ENCODE data around the gene TSPAN18. TPM values are rescaled to one million over a fixed set of nuclear protein-coding genes. Genes with fewer than 3 reads are reported as not detected.

Gene TSPAN18
- total and polyA plus RNA-seq, 2 experiments from 2014 or later: 68.6 to 82.8 TPM

- Histone ChIP-seq H3K4me3 (no peak overlapping the region), H3K36me3 (no peaks in the 10 kb centered on the region), H3K9me3 (ENCODE audit: low read depth) (no peaks in the 10 kb centered on the region), H3K4me1 (ENCODE audit: low read depth) (peaks cover 5% of the 10 kb centered on the region), H3K27ac (no peak overlapping the region), H3K27me3 (no peaks in the 10 kb centered on the region)
- TF ChIP-seq CTCF (IDR thresholded peaks at IDR 0.05; ENCODE audit: low read depth, low read length): no peak
- no peak for DNase-seq (ENCODE audit: low read depth in 1 of 2, low spot score in 1 of 2)
Observed at GRCh38 chr11:44835938-44836337, 109.2 kb downstream of the TSPAN18 start.

GRCh38 chr11:44837661-44838060 lies 110.9 kb downstream of the TSPAN18 start:
- Histone ChIP-seq H3K27me3 (no peaks in the 10 kb centered on the region), H3K9me3 (ENCODE audit: low read depth) (no peaks in the 10 kb centered on the region), H3K4me3 (no peak overlapping the region), H3K27ac (no peak overlapping the region), H3K4me1 (ENCODE audit: low read depth) (peaks cover 5% of the 10 kb centered on the region), H3K36me3 (no peaks in the 10 kb centered on the region)
- no peak for TF ChIP-seq CTCF (IDR thresholded peaks at IDR 0.05; ENCODE audit: low read depth, low read length)
- DNase-seq (ENCODE audit: low read depth in 1 of 2, low spot score in 1 of 2): no peak

GRCh38 chr11:44839458-44840084 lies 112.8 kb downstream of the TSPAN18 start:
- no peak for TF ChIP-seq CTCF (IDR thresholded peaks at IDR 0.05; ENCODE audit: low read depth, low read length)
- DNase-seq (ENCODE audit: low read depth in 1 of 2, low spot score in 1 of 2): no peak
- H3K9me3 ChIP-seq (ENCODE audit: low read depth): no peaks in the 10 kb centered on the region
- no peaks in the 10 kb centered on the region for H3K4me1 ChIP-seq (ENCODE audit: low read depth)
- no peaks in the 10 kb centered on the region for H3K27me3 ChIP-seq
- H3K36me3 ChIP-seq: no peaks in the 10 kb centered on the region
- H3K4me3 ChIP-seq: no peak overlapping the region
- no peak overlapping the region for H3K27ac ChIP-seq

- no peaks in the 10 kb centered on the region for H3K27me3 ChIP-seq
- no peak for TF ChIP-seq CTCF (IDR thresholded peaks at IDR 0.05; ENCODE audit: low read depth, low read length)
- no peaks in the 10 kb centered on the region for H3K36me3 ChIP-seq
- no peak overlapping the region for H3K27ac ChIP-seq
- DNase-seq (ENCODE audit: low read depth in 1 of 2, low spot score in 1 of 2): no peak
- no peaks in the 10 kb centered on the region for H3K9me3 ChIP-seq (ENCODE audit: low read depth)
- H3K4me1 ChIP-seq (ENCODE audit: low read depth): no peaks in the 10 kb centered on the region
- H3K4me3 ChIP-seq: no peak overlapping the region
Observed at GRCh38 chr11:44840085-44840478, 113.3 kb downstream of the TSPAN18 start.

GRCh38 chr11:44840521-44841251 lies 113.9 kb downstream of the TSPAN18 start:
- no peaks in the 10 kb centered on the region for H3K36me3 ChIP-seq
- H3K4me1 ChIP-seq (ENCODE audit: low read depth): no peaks in the 10 kb centered on the region
- no peak overlapping the region for H3K27ac ChIP-seq
- no peak for TF ChIP-seq CTCF (IDR thresholded peaks at IDR 0.05; ENCODE audit: low read depth, low read length)
- no peaks in the 10 kb centered on the region for H3K9me3 ChIP-seq (ENCODE audit: low read depth)
- H3K4me3 ChIP-seq: no peak overlapping the region
- no peak for DNase-seq (ENCODE audit: low read depth in 1 of 2, low spot score in 1 of 2)
- no peaks in the 10 kb centered on the region for H3K27me3 ChIP-seq

All from cardiac muscle cell (in vitro differentiated cells and primary cell).